Left ventricle myocardium superior (tissue), 1 donor: ENCODE data around the gene OR14C36. TPM values are rescaled to one million over a fixed set of nuclear protein-coding genes. Genes with fewer than 3 reads are reported as not detected.

Experiments used
- total RNA-seq: library from RNA; stranded (reverse); fragmentation: NEBNext Ultra II Directional; extraction: Animal tissue kit (Norgen Biotek cat#: 25700); gene quantifications from one replicate; pipeline ENCODE4 v1.2.1, GENCODE V29; 2021
- donor health status: DM: no; HTN: yes; CAD: no; lungs with severe emphysema.

Gene OR14C36
- total RNA-seq, 1 donor from 2014 or later = not detected

Other genes starting within 250 kb of the OR14C36 start
- gene OR2M5, start 203.6 kb upstream of the OR14C36 start, total RNA-seq = not detected
- not detected for gene OR2M2, start 174.0 kb upstream of the OR14C36 start, total RNA-seq
- not detected for gene OR2M3, start 151.5 kb upstream of the OR14C36 start, total RNA-seq
- gene OR2M4, start 117.4 kb upstream of the OR14C36 start, total RNA-seq = not detected
- not detected for gene OR2T33, start 70.8 kb upstream of the OR14C36 start, total RNA-seq
- not detected for gene OR2T12, start 45.4 kb upstream of the OR14C36 start, total RNA-seq
- not detected for gene OR2M7, start 24.2 kb upstream of the OR14C36 start, total RNA-seq
- gene OR2T4, start 12.9 kb downstream of the OR14C36 start, total RNA-seq = not detected
- not detected for gene OR2T6, start 27.0 kb downstream of the OR14C36 start, total RNA-seq
- gene OR2T1, start 54.3 kb downstream of the OR14C36 start, total RNA-seq = not detected
- not detected for gene OR2T2, start 96.9 kb downstream of the OR14C36 start, total RNA-seq
- not detected for gene OR2T3, start 124.6 kb downstream of the OR14C36 start, total RNA-seq
- not detected for gene OR2T5, start 139.8 kb downstream of the OR14C36 start, total RNA-seq
- not detected for gene OR2G6, start 159.3 kb downstream of the OR14C36 start, total RNA-seq
- not detected for gene OR2T29, start 214.0 kb downstream of the OR14C36 start, total RNA-seq
- not detected for gene OR2T34, start 226.0 kb downstream of the OR14C36 start, total RNA-seq
- gene OR2T10, start 248.9 kb downstream of the OR14C36 start, total RNA-seq = not detected